ENCODE measurements around the gene SPARCL1.
A peak's percentile ranks its signal among the peaks of the same experiment; 100 is the strongest.

DNA sequence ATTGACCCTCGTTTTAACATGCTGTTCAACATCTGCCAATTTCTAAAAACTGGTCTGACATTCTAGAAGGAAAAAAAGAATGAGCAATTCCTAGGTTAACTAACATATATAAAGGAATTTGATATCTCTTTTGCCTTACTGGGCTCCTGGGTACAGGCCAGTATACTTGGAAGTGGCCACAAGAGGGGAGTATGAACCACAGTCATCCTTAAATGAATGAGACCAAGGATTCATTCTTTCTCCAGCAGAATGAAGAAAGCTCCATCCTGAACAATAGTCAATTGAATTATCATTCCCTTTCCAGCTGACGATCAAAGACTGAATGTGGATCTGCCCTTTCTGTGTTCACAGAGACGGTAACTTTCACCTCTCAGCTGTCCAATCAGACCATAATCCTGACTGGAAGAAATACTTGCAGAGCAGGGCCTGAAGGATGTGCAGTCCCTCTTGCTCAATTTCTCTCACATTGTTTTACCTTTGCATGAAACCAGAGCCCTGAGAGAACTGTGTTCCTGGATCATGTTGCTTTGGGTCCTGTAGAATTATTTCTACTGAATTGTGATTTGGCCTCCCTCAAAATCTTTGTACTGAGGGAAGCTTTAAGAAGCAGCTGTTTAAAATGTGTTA is 14.8 kb upstream of the SPARCL1 start:
- TF ChIP-seq, protein P1, sequence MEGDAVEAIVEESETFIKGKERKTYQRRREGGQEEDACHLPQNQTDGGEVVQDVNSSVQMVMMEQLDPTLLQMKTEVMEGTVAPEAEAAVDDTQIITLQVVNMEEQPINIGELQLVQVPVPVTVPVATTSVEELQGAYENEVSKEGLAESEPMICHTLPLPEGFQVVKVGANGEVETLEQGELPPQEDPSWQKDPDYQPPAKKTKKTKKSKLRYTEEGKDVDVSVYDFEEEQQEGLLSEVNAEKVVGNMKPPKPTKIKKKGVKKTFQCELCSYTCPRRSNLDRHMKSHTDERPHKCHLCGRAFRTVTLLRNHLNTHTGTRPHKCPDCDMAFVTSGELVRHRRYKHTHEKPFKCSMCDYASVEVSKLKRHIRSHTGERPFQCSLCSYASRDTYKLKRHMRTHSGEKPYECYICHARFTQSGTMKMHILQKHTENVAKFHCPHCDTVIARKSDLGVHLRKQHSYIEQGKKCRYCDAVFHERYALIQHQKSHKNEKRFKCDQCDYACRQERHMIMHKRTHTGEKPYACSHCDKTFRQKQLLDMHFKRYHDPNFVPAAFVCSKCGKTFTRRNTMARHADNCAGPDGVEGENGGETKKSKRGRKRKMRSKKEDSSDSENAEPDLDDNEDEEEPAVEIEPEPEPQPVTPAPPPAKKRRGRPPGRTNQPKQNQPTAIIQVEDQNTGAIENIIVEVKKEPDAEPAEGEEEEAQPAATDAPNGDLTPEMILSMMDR (IDR thresholded peaks at IDR 0.05) = peak; percentile 60
- TF ChIP-seq RAD21 (conservative IDR thresholded peaks at IDR 0.05 in 1 of 2, IDR thresholded peaks at IDR 0.05 in 1 of 2) = peak; percentile 65 to 66

Data from A549 (cell line).